GM18511 (cell line): Measurements from ENCODE around the gene GARIN5A.

Source experiments
- ATAC-seq: cut with Tn5 transposase; IDR thresholded peaks from one replicate; pipeline ENCODE4 v1.9.1; 2021; ENCODE audit warnings: mild to moderate bottlenecking, moderate library complexity; ENCODE audit not compliant: unreplicated experiment

The GARIN5A gene

GRCh38 chr19:50509366-50509765, 32.7 kb upstream of the GARIN5A start:
- ATAC-seq, result no peak

- ATAC-seq, result no peak
Measured at GRCh38 chr19:50508843-50509190, 32.2 kb upstream of the GARIN5A start.

- no peak for ATAC-seq
Measured at GRCh38 chr19:50507376-50507775, 30.7 kb upstream of the GARIN5A start.

- no peak for ATAC-seq
Measured at GRCh38 chr19:50506700-50507099, 30.1 kb upstream of the GARIN5A start.

GRCh38 chr19:50505856-50506611, 29.4 kb upstream of the GARIN5A start:
- ATAC-seq, result no peak

GRCh38 chr19:50501568-50502475, 25.2 kb upstream of the GARIN5A start:
- ATAC-seq, result no peak

- no peak for ATAC-seq
Measured at GRCh38 chr19:50501186-50501567, 24.5 kb upstream of the GARIN5A start.

- ATAC-seq, result no peak
Measured at GRCh38 chr19:50500753-50501151, 24.1 kb upstream of the GARIN5A start.

- no peak for ATAC-seq
Measured at GRCh38 chr19:50500060-50500752, 23.6 kb upstream of the GARIN5A start.

- ATAC-seq, result no peak
Measured at GRCh38 chr19:50498219-50499056, 21.8 kb upstream of the GARIN5A start.

GRCh38 chr19:50497022-50497405, 20.4 kb upstream of the GARIN5A start:
- ATAC-seq, result no peak

GRCh38 chr19:50496189-50497021, 19.8 kb upstream of the GARIN5A start:
- no peak for ATAC-seq

GRCh38 chr19:50495020-50495531, 18.4 kb upstream of the GARIN5A start:
- ATAC-seq, result no peak

- no peak for ATAC-seq
Measured at GRCh38 chr19:50494186-50495019, 17.8 kb upstream of the GARIN5A start.

- ATAC-seq, result no peak
Measured at GRCh38 chr19:50493171-50493570, 16.5 kb upstream of the GARIN5A start.

- no peak for ATAC-seq
Measured at GRCh38 chr19:50492303-50493052, 15.8 kb upstream of the GARIN5A start.

GRCh38 chr19:50490991-50491472, 14.4 kb upstream of the GARIN5A start:
- ATAC-seq, result no peak

- ATAC-seq, result no peak
Measured at GRCh38 chr19:50490411-50490811, 13.8 kb upstream of the GARIN5A start.
